GM23338 (cell line): ENCODE measurements around the gene TSPAN32. TPM values are rescaled to one million over a fixed set of nuclear protein-coding genes. Genes with fewer than 3 reads are reported as not detected.

Experiments
- ATAC-seq: fragments of 200-7000 bp; cut with Tn5 transposase; 3 replicates; pipeline ENCODE4 v1.9.1; 2020
- DNase-seq: peaks from one replicate; pipeline ENCODE4 v3.0.0-alpha.2; 2015; ENCODE audit warnings: low spot score
- H2AFZ ChIP-seq: fragments of 200-600 bp; sonication (generic); 2 replicates; pipeline ENCODE4 v1.8.0; 2016; ENCODE audit warnings: antibody characterized with exemption, mild to moderate bottlenecking, moderate library complexity
- H3F3A ChIP-seq: fragments of 200-600 bp; sonication (generic); replicated peaks from 2 replicates; pipeline ENCODE4 v1.8.0; 2017; ENCODE audit warnings: antibody characterized with exemption, mixed run types, low read depth
- H3K27ac ChIP-seq: fragments of 200-600 bp; sonication (generic); 2 replicates; pipeline ENCODE4 v1.6.1; 2016; ENCODE audit warnings: low read depth
- H3K27me3 ChIP-seq: fragments of 200-600 bp; sonication (generic); 2 replicates; pipeline ENCODE4 v1.8.0; 2016; ENCODE audit warnings: mild to moderate bottlenecking, mixed run types, moderate library complexity; ENCODE audit not compliant: insufficient read depth
- H3K36me3 ChIP-seq: fragments of 200-600 bp; sonication (generic); 2 replicates; pipeline ENCODE4 v1.8.0; 2016; ENCODE audit warnings: mild to moderate bottlenecking; ENCODE audit not compliant: insufficient read depth
- H3K4me1 ChIP-seq: fragments of 200-600 bp; sonication (generic); 2 replicates; pipeline ENCODE4 v1.8.0; 2016; ENCODE audit warnings: mild to moderate bottlenecking, moderate library complexity; ENCODE audit not compliant: insufficient read depth
- H3K4me2 ChIP-seq: fragments of 200-600 bp; sonication (generic); 2 replicates; pipeline ENCODE4 v1.7.1; 2017; ENCODE audit warnings: mixed run types
- H3K4me3 ChIP-seq: fragments of 200-600 bp; sonication (generic); 2 replicates; pipeline ENCODE4 v1.6.1; 2016; ENCODE audit warnings: mixed run types
- H3K79me2 ChIP-seq: fragments of 200-600 bp; sonication (generic); replicated peaks from 2 replicates; pipeline ENCODE4 v1.8.0; 2017; ENCODE audit warnings: mild to moderate bottlenecking; ENCODE audit not compliant: insufficient read depth
- H3K9me2 ChIP-seq: fragments of 200-600 bp; sonication (generic); 2 replicates; pipeline ENCODE4 v1.8.0; 2017; ENCODE audit not compliant: insufficient read depth
- H4K20me1 ChIP-seq: fragments of 200-600 bp; sonication (generic); replicated peaks from 2 replicates; pipeline ENCODE4 v1.8.0; 2017; ENCODE audit warnings: mild to moderate bottlenecking; ENCODE audit not compliant: insufficient read depth
- H3K27ac Mint-ChIP-seq: 2 replicates; pipeline ENCODE4 v1.8.0; 2020; ENCODE audit warnings: inconsistent platforms, mild to moderate bottlenecking, moderate library complexity, mixed read lengths
- H3K27me3 Mint-ChIP-seq: 3 replicates; pipeline ENCODE4 v1.8.0; 2022; ENCODE audit warnings: low read depth, mild to moderate bottlenecking, moderate library complexity, mixed read lengths, inconsistent platforms; ENCODE audit not compliant: insufficient read depth, poor library complexity
- H3K36me3 Mint-ChIP-seq: 3 replicates; pipeline ENCODE4 v1.8.0; 2021; ENCODE audit warnings: low read depth, mild to moderate bottlenecking, inconsistent platforms, moderate library complexity, mixed read lengths
- H3K4me1 Mint-ChIP-seq: 3 replicates; pipeline ENCODE4 v1.8.0; 2020; ENCODE audit warnings: mild to moderate bottlenecking, inconsistent platforms, mixed read lengths
- H3K4me3 Mint-ChIP-seq: 3 replicates; pipeline ENCODE4 v1.8.0; 2021; ENCODE audit warnings: moderate library complexity, mild to moderate bottlenecking, inconsistent platforms, mixed read lengths
- H3K9me3 Mint-ChIP-seq: 3 replicates; pipeline ENCODE4 v1.8.0; 2020; ENCODE audit warnings: moderate library complexity, mild to moderate bottlenecking, inconsistent platforms, mixed read lengths
- CREB1 ChIP-seq: fragments of 250-450 bp; sonication (Bioruptor Pico); IDR thresholded peaks from 2 replicates; pipeline ENCODE4 v1.5.0; 2020; ENCODE audit warnings: low read depth, mild to moderate bottlenecking, moderate library complexity
- CTCF ChIP-seq, 2 experiments: fragments of 200-600 bp in 1 of 2; sonication (generic) in 1 of 2; conservative IDR thresholded peaks; 2 replicates each; pipeline versions ENCODE4 v1.5.1 to v1.6.1; 2016 to 2017; ENCODE audit warnings: antibody characterized with exemption in 2 of 2, low read depth in 2 of 2, mild to moderate bottlenecking in 2 of 2, moderate library complexity in 1 of 2
- ETS1 ChIP-seq: IDR thresholded peaks from 2 replicates; pipeline ENCODE4 v1.6.1; 2016; ENCODE audit warnings: antibody characterized with exemption
- EZH2 ChIP-seq: fragments of 200-600 bp; sonication (generic); IDR thresholded peaks from one replicate; pipeline ENCODE4 v1.8.0; 2017; ENCODE audit warnings: antibody characterized with exemption, mild to moderate bottlenecking, low read depth; ENCODE audit not compliant: unreplicated experiment
- EZH2phosphoT487 ChIP-seq: fragments of 200-600 bp; sonication (generic); IDR thresholded peaks from one replicate; pipeline ENCODE4 v1.8.1; 2018; ENCODE audit warnings: antibody characterized with exemption; ENCODE audit not compliant: unreplicated experiment
- JUNB ChIP-seq: IDR thresholded peaks from one replicate; pipeline ENCODE4 v1.6.1; 2016; ENCODE audit warnings: antibody characterized with exemption; ENCODE audit not compliant: unreplicated experiment
- NANOG ChIP-seq: IDR thresholded peaks from 2 replicates; pipeline ENCODE4 v1.6.1; 2016; ENCODE audit warnings: antibody characterized with exemption, borderline replicate concordance
- POLR2AphosphoS5 ChIP-seq: IDR thresholded peaks from 2 replicates; pipeline ENCODE4 v1.6.1; 2016; ENCODE audit warnings: antibody characterized with exemption, low read depth
- REST ChIP-seq: IDR thresholded peaks from one replicate; pipeline ENCODE4 v1.6.1; 2018; ENCODE audit warnings: antibody characterized with exemption; ENCODE audit not compliant: unreplicated experiment
- STAT1 ChIP-seq: IDR thresholded peaks from one replicate; pipeline ENCODE4 v1.6.1; 2016; ENCODE audit warnings: antibody characterized with exemption; ENCODE audit not compliant: unreplicated experiment
- ZNF114 ChIP-seq: fragments of 250-450 bp; sonication (Bioruptor Pico); IDR thresholded peaks from 2 replicates; pipeline ENCODE4 v1.5.0; 2020; ENCODE audit warnings: mild to moderate bottlenecking, moderate library complexity
- ZNF331 ChIP-seq: fragments of 250-450 bp; sonication (Bioruptor Pico); IDR thresholded peaks from 2 replicates; pipeline ENCODE4 v1.5.0; 2020; ENCODE audit warnings: low read depth, mild to moderate bottlenecking, moderate library complexity
- ZNF462 ChIP-seq: fragments of 250-450 bp; sonication (Bioruptor Pico); IDR thresholded peaks from 2 replicates; pipeline ENCODE4 v1.5.0; 2020; ENCODE audit warnings: mild to moderate bottlenecking, moderate library complexity
- polyA plus RNA-seq: library from polyadenylated mRNA; unstranded; fragments of >200 nt; fragmentation: Nextera tagmentation; extraction: Ambion mirVana; gene quantifications from 2 replicates; pipeline ENCODE4 v1.2.1, GENCODE V29; 2016
- total RNA-seq: library from RNA; depleted of rRNA; stranded (reverse); fragments of >200 nt; shearing (Covaris generic); gene quantifications from 2 replicates; pipeline ENCODE4 v1.2.3, GENCODE V29; 2014

Gene TSPAN32
- total and polyA plus RNA-seq, 2 experiments from 2014 or later: not detected

- H3K4me3 Mint-ChIP-seq: no peak overlapping the region
- H3K36me3 Mint-ChIP-seq: no peaks in the 10 kb centered on the region
- H3K27me3 Mint-ChIP-seq: peaks cover 36% of the 10 kb centered on the region
- ATAC-seq (peak; percentile 64), DNase-seq (no peak)
- Histone ChIP-seq H3K4me2 (no peak overlapping the region; the same call in 1 of the 2 replicates), H3K79me2 (no peaks in the 10 kb centered on the region), H2AFZ (no peak overlapping the region), H3K27ac (no peak overlapping the region), H3K27me3 (peaks cover 25% of the 10 kb centered on the region), H3K4me1 (peaks cover 15% of the 10 kb centered on the region), H3K4me3 (no peak overlapping the region), H3K9me2 (no peaks in the 10 kb centered on the region; the same call in 1 of the 2 replicates), H3F3A (no peaks in the 10 kb centered on the region), H3K36me3 (no peaks in the 10 kb centered on the region), H4K20me1 (no peaks in the 10 kb centered on the region)
- no peak for TF ChIP-seq EZH2phosphoT487
- TF ChIP-seq ZNF462 (CRISPR knock-in tag): no peak
- TF ChIP-seq ZNF331: no peak
- no peak for TF ChIP-seq POLR2AphosphoS5
- no peak for TF ChIP-seq CTCF (conservative IDR thresholded peaks at IDR 0.05; ENCODE audit: low read depth in 2 of 2)
- TF ChIP-seq JUNB: no peak
- no peak for TF ChIP-seq REST
- no peak for TF ChIP-seq ZNF114 (CRISPR knock-in tag)
- no peak for TF ChIP-seq NANOG
- no peak for TF ChIP-seq CREB1 (CRISPR knock-in tag)
- no peak for TF ChIP-seq STAT1
- no peak for TF ChIP-seq ETS1
- TF ChIP-seq EZH2: no peak
- no peak overlapping the region for H3K27ac Mint-ChIP-seq
- H3K4me1 Mint-ChIP-seq: peaks cover 13% of the 10 kb centered on the region
- H3K9me3 Mint-ChIP-seq: peaks cover 4% of the 10 kb centered on the region; the same call in 1 of the 3 replicates
Observed at GRCh38 chr11:2277008-2277346, 24.8 kb upstream of the TSPAN32 start.
